RPMI8226 (cell line): ENCODE measurements around the gene COL27A1.

Experiments used
- DNase-seq: peaks from one replicate; pipeline ENCODE4 v3.0.0-alpha.2; 2015

The COL27A1 gene

GRCh38 chr9:114149765-114150340 is 5.5 kb upstream of the COL27A1 start:
- no peak for DNase-seq

GRCh38 chr9:114150608-114151007 is 4.7 kb upstream of the COL27A1 start:
- DNase-seq = no peak

- no peak for DNase-seq
Measured at GRCh38 chr9:114151426-114151956, 3.8 kb upstream of the COL27A1 start.

- peak; percentile 7 for DNase-seq
Measured at GRCh38 chr9:114153761-114154599, 1.4 kb upstream of the COL27A1 start.

GRCh38 chr9:114154600-114155102 is 686 bp upstream of the COL27A1 start:
- DNase-seq = no peak

- DNase-seq = peak; percentile 5
Measured at GRCh38 chr9:114155995-114156656, 789 bp downstream of the COL27A1 start.

GRCh38 chr9:114156657-114157421 is 1.5 kb downstream of the COL27A1 start:
- no peak for DNase-seq

GRCh38 chr9:114157516-114158176 is 2.3 kb downstream of the COL27A1 start:
- no peak for DNase-seq

- DNase-seq = no peak
Measured at GRCh38 chr9:114158482-114159130, 3.3 kb downstream of the COL27A1 start.

- DNase-seq = no peak
Measured at GRCh38 chr9:114159691-114160090, 4.4 kb downstream of the COL27A1 start.

- DNase-seq = no peak
Measured at GRCh38 chr9:114161513-114161912, 6.2 kb downstream of the COL27A1 start.

- DNase-seq = peak; percentile 74
Measured at GRCh38 chr9:114163517-114163951, 8.2 kb downstream of the COL27A1 start.

GRCh38 chr9:114164191-114164794 is 9.0 kb downstream of the COL27A1 start:
- DNase-seq = no peak

- DNase-seq = no peak
Measured at GRCh38 chr9:114165407-114166102, 10.2 kb downstream of the COL27A1 start.

- DNase-seq = no peak
Measured at GRCh38 chr9:114166103-114166470, 10.8 kb downstream of the COL27A1 start.

- DNase-seq = no peak
Measured at GRCh38 chr9:114166614-114167572, 11.6 kb downstream of the COL27A1 start.

- DNase-seq = no peak
Measured at GRCh38 chr9:114167591-114168091, 12.3 kb downstream of the COL27A1 start.

- DNase-seq = no peak
Measured at GRCh38 chr9:114168281-114169028, 13.1 kb downstream of the COL27A1 start.
